Measurements from ENCODE around the gene UBE2K. TPM values are rescaled to one million over a fixed set of nuclear protein-coding genes. Genes with fewer than 3 reads are reported as not detected.
A peak's percentile ranks its signal among the peaks of the same experiment; 100 is the strongest.
"Not testable (repeated sequence)": the region's sequence is repeated elsewhere in the genome, so short reads cannot be mapped to it uniquely, and the experiment has no call there.

The UBE2K gene
- total and polyA plus RNA-seq, 3 experiments from 2014 or later = 71.1 to 88.3 (median 87.5) TPM

DNA sequence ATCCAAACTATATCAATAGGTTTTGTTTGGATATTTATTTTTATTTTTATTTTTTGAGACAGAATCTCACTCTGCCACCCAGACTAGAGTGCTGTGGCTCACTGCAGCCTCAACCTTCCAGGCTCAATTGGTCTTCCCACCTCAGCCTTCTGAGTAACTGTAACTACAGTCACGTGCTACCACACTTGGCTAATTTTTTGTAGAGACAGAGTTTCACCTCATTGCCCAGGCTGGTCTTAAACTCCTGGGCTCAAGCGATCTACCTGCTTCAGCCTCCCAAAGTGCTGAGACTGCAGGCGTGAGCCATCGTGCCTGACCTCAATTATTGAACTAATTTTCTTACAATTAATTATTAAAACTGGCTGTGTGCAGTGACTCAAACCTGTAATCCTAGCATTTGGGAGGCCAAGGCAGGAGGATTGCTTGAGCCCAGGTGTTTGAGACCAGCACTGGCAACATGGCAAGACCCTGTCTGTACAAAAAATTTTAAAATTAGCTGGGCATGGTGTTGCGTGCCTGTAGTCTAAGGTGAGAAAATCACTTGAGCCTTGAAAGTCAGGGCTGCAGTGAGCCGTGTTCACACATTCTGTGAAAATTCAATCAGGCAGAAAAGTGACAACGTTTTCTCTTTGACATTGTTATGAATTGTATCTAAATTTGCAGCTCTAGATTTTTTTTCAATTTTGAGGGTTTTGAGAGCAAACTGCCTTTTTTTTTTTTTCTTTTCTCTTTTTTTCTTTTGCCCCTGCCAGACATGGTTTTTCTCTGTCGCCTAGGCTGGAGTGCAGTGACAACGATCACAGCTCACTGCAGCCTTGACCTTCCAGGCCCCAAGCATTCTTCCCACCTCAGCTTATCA is 66.0 kb downstream of the UBE2K start:
- Histone ChIP-seq H3K27me3 (ENCODE audit: insufficient read depth, low read length, poor library complexity, severe bottlenecking) (no peaks in the 10 kb centered on the region), H3K27ac (ENCODE audit: low read depth, low read length) (no peak overlapping the region), H3K36me3 (ENCODE audit: insufficient read depth, low read length) (peaks cover 7% of the 10 kb centered on the region), H3K4me3 (ENCODE audit: low read length) (no peak overlapping the region), H3K9me3 (ENCODE audit: low read length) (no peaks in the 10 kb centered on the region), H3K4me1 (ENCODE audit: insufficient read depth, low read length) (no peaks in the 10 kb centered on the region)
- peak overlapping the region in 5 of 8 donors; percentile 42 to 78 (median 58) for H3K27ac Mint-ChIP-seq
- ChIA-PET POLR2A (no interaction called here), CTCF (no interaction called here)
- no peaks in the 10 kb centered on the region for H3K27me3 Mint-ChIP-seq
- H3K4me1 Mint-ChIP-seq = no peaks in the 10 kb centered on the region
- H3K36me3 Mint-ChIP-seq = peaks cover 0 to 60% (median 11%) of the 10 kb centered on the region in 3 donors
- H3K4me3 Mint-ChIP-seq = no peak overlapping the region
- no peaks in the 10 kb centered on the region for H3K9me3 Mint-ChIP-seq
- DNase-seq = no peak

- no peak overlapping the region for H3K4me3 ChIP-seq (ENCODE audit: low read length)
- no peak for DNase-seq
- H3K9me3 ChIP-seq (ENCODE audit: low read length) = no peaks in the 10 kb centered on the region
- Mint-ChIP-seq H3K9me3 (no peaks in the 10 kb centered on the region), H3K4me1 (no peaks in the 10 kb centered on the region), H3K36me3 (peaks cover 0 to 56% (median 5%) of the 10 kb centered on the region in 3 donors), H3K4me3 (no peak overlapping the region), H3K27me3 (no peaks in the 10 kb centered on the region), H3K27ac (peak overlapping the region in 2 of 8 donors; percentile 58 to 68)
- H3K4me1 ChIP-seq (ENCODE audit: insufficient read depth, low read length) = no peaks in the 10 kb centered on the region
- ChIA-PET CTCF (no interaction called here), POLR2A (no interaction called here)
- no peak overlapping the region for H3K27ac ChIP-seq (ENCODE audit: low read depth, low read length)
- H3K36me3 ChIP-seq (ENCODE audit: insufficient read depth, low read length) = peaks cover 3% of the 10 kb centered on the region
- H3K27me3 ChIP-seq (ENCODE audit: insufficient read depth, low read length, poor library complexity, severe bottlenecking) = no peaks in the 10 kb centered on the region
Measured at GRCh38 chr4:39770005-39770404, 72.1 kb downstream of the UBE2K start.

- POLR2A ChIA-PET = no interaction called here
- no peak for DNase-seq
- Mint-ChIP-seq H3K27ac (no peak overlapping the region), H3K9me3 (no peaks in the 10 kb centered on the region), H3K4me1 (no peaks in the 10 kb centered on the region), H3K27me3 (no peaks in the 10 kb centered on the region), H3K36me3 (peaks cover 0 to 58% (median 9%) of the 10 kb centered on the region in 3 donors), H3K4me3 (no peak overlapping the region)
- no peaks in the 10 kb centered on the region for H3K9me3 ChIP-seq (ENCODE audit: low read length)
- peaks cover 7% of the 10 kb centered on the region for H3K36me3 ChIP-seq (ENCODE audit: insufficient read depth, low read length)
- no peaks in the 10 kb centered on the region for H3K27me3 ChIP-seq (ENCODE audit: insufficient read depth, low read length, poor library complexity, severe bottlenecking)
- no peak overlapping the region for H3K4me3 ChIP-seq (ENCODE audit: low read length)
- CTCF ChIA-PET = no interaction called here
- H3K4me1 ChIP-seq (ENCODE audit: insufficient read depth, low read length) = no peaks in the 10 kb centered on the region
- no peak overlapping the region for H3K27ac ChIP-seq (ENCODE audit: low read depth, low read length)
Measured at GRCh38 chr4:39770471-39770870, 72.5 kb downstream of the UBE2K start.

DNA sequence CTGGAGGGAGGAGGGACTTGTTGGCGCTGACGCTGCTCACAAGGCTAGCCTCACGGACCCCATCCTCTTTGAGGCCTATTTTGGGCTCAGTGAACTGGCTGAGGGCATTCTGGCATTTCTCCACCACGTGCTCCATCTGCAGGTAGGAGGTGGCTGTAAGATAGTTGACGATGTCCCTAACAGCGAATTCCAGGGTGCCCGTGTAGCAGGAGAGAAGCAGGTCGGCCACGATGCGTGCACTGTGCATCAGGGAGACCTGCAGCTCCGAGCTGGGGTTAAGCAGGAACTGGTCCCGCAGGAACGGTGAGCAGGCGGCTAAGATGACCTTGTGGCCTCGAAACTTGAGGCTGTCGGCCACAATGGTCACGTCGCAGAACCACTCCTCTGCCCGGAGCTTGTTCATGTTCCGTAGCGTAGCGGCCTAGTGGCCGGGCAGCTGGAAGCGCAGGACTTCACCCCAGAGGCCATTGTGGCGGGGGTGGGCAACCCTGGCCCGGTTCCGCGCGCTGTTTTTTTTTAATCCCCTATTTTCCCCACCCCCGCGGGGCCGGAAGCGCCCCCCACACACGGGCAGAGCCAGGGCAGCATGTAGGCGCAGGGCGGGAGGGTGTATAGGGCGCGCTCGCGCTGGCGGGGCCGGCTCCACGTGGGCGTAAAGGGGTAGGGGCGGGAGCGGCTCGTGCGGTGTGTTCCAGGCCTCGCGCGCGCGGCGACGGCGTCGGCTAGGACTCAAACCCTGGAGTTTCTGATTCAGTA is 73.2 kb downstream of the UBE2K start:
- H3K4me1 ChIP-seq (ENCODE audit: insufficient read depth, low read length) = no peaks in the 10 kb centered on the region
- H3K36me3 Mint-ChIP-seq = peaks cover 4 to 58% (median 12%) of the 10 kb centered on the region in 3 donors
- H3K27me3 ChIP-seq (ENCODE audit: insufficient read depth, low read length, poor library complexity, severe bottlenecking) = no peaks in the 10 kb centered on the region
- no peaks in the 10 kb centered on the region for H3K4me1 Mint-ChIP-seq
- H3K36me3 ChIP-seq (ENCODE audit: insufficient read depth, low read length) = peaks cover 14% of the 10 kb centered on the region
- no peak for DNase-seq
- H3K27ac Mint-ChIP-seq = no peak overlapping the region
- ChIA-PET CTCF (no interaction called here), POLR2A (interaction anchor here (0.7 kb wide), 1 partner anchor 614 kb away, joined by 3 read pairs; no protein-coding TSS in a partner anchor)
- H3K27me3 Mint-ChIP-seq = no peaks in the 10 kb centered on the region
- no peaks in the 10 kb centered on the region for H3K9me3 Mint-ChIP-seq
- H3K4me3 ChIP-seq (ENCODE audit: low read length) = no peak overlapping the region
- no peaks in the 10 kb centered on the region for H3K9me3 ChIP-seq (ENCODE audit: low read length)
- H3K27ac ChIP-seq (ENCODE audit: low read depth, low read length) = no peak overlapping the region
- no peak overlapping the region for H3K4me3 Mint-ChIP-seq

DNA sequence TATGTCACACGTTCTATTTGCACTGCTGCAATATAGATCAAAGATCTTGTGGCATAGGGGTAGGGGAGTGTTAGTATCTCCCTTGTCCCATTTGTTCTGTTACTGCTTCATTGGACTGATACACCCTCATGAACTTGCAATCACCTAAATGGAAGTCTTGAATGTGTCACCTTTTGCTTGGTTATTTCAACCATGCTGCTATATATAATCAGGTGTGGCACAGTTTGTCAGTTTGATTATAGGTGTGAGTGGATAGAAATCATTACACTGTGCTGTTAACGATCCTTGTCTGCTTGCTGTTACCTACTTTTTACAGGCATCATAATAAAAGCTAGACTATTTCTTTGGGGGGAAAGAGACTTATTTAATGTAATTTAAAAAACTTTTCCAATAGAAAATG is 84.1 kb downstream of the UBE2K start:
- DNase-seq; H3K36me3 ChIP-seq (ENCODE audit: insufficient read depth, low read length); H3K4me3 Mint-ChIP-seq; H3K4me1 Mint-ChIP-seq; H3K27me3 ChIP-seq (ENCODE audit: insufficient read depth, low read length, poor library complexity, severe bottlenecking); H3K27ac ChIP-seq (ENCODE audit: low read depth, low read length); POLR2A ChIA-PET; H3K27me3 Mint-ChIP-seq; H3K9me3 Mint-ChIP-seq; H3K9me3 ChIP-seq (ENCODE audit: low read length); H3K4me1 ChIP-seq (ENCODE audit: insufficient read depth, low read length); H3K27ac Mint-ChIP-seq; H3K4me3 ChIP-seq (ENCODE audit: low read length): not testable (repeated sequence)
- CTCF ChIA-PET = interaction anchor here (0.5 kb wide), 1 partner anchor 33 kb away, joined by 3 read pairs; no protein-coding TSS in a partner anchor
- H3K36me3 Mint-ChIP-seq = peaks cover 0 to 29% (median 0%) of the 10 kb centered on the region in 3 donors

DNA sequence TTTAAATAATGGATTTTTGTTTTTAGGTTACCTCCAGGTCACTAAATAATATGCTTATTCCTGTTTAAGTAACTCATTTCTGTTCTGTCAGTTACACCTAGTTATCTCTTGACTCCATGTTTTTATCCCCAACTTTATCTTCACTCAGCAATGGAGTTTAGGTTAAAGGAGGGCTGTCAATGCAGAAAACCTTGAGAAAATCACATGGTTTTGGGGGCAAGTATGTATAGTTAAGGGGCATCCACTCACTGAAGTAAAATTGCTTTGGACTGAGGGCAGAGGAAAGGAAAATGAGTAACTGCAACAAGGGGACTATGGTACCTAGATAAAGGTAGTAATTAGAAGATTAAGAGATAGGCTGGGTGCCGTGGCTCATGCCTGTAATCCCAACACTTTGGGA is 87.1 kb downstream of the UBE2K start:
- DNase-seq = no peak
- H3K4me3 ChIP-seq (ENCODE audit: low read length) = no peak overlapping the region
- Mint-ChIP-seq H3K27me3 (no peaks in the 10 kb centered on the region), H3K9me3 (no peaks in the 10 kb centered on the region), H3K27ac (no peak overlapping the region), H3K36me3 (peaks cover 0 to 5% (median 0%) of the 10 kb centered on the region in 3 donors), H3K4me1 (peaks cover 0 to 4% (median 2%) of the 10 kb centered on the region in 3 donors), H3K4me3 (no peak overlapping the region)
- H3K9me3 ChIP-seq (ENCODE audit: low read length) = no peaks in the 10 kb centered on the region
- POLR2A ChIA-PET = no interaction called here
- no peaks in the 10 kb centered on the region for H3K27me3 ChIP-seq (ENCODE audit: insufficient read depth, low read length, poor library complexity, severe bottlenecking)
- H3K4me1 ChIP-seq (ENCODE audit: insufficient read depth, low read length) = no peaks in the 10 kb centered on the region
- H3K27ac ChIP-seq (ENCODE audit: low read depth, low read length) = no peak overlapping the region
- CTCF ChIA-PET = no interaction called here
- no peaks in the 10 kb centered on the region for H3K36me3 ChIP-seq (ENCODE audit: insufficient read depth, low read length)

- no peaks in the 10 kb centered on the region for H3K9me3 Mint-ChIP-seq
- Histone ChIP-seq H3K36me3 (ENCODE audit: insufficient read depth, low read length) (no peaks in the 10 kb centered on the region), H3K27me3 (ENCODE audit: insufficient read depth, low read length, poor library complexity, severe bottlenecking) (no peaks in the 10 kb centered on the region), H3K4me3 (ENCODE audit: low read length) (no peak overlapping the region), H3K27ac (ENCODE audit: low read depth, low read length) (no peak overlapping the region), H3K4me1 (ENCODE audit: insufficient read depth, low read length) (no peaks in the 10 kb centered on the region), H3K9me3 (ENCODE audit: low read length) (no peaks in the 10 kb centered on the region)
- peak overlapping the region in 1 of 8 donors; percentile 54 for H3K27ac Mint-ChIP-seq
- ChIA-PET POLR2A (no interaction called here), CTCF (no interaction called here)
- DNase-seq = no peak
- H3K4me3 Mint-ChIP-seq = no peak overlapping the region
- no peaks in the 10 kb centered on the region for H3K36me3 Mint-ChIP-seq
- H3K27me3 Mint-ChIP-seq = no peaks in the 10 kb centered on the region
- H3K4me1 Mint-ChIP-seq = peaks cover 0 to 4% (median 2%) of the 10 kb centered on the region in 3 donors
Measured at GRCh38 chr4:39786838-39787237, 88.9 kb downstream of the UBE2K start.

- Histone ChIP-seq H3K27ac (ENCODE audit: low read depth, low read length) (no peak overlapping the region), H3K36me3 (ENCODE audit: insufficient read depth, low read length) (no peaks in the 10 kb centered on the region), H3K4me3 (ENCODE audit: low read length) (no peak overlapping the region), H3K27me3 (ENCODE audit: insufficient read depth, low read length, poor library complexity, severe bottlenecking) (no peaks in the 10 kb centered on the region), H3K9me3 (ENCODE audit: low read length) (no peaks in the 10 kb centered on the region), H3K4me1 (ENCODE audit: insufficient read depth, low read length) (no peaks in the 10 kb centered on the region)
- Mint-ChIP-seq H3K9me3 (no peaks in the 10 kb centered on the region), H3K4me1 (peaks cover 0 to 4% (median 2%) of the 10 kb centered on the region in 3 donors), H3K4me3 (no peak overlapping the region), H3K27me3 (no peaks in the 10 kb centered on the region), H3K36me3 (no peaks in the 10 kb centered on the region), H3K27ac (peak overlapping the region in 1 of 8 donors; percentile 47)
- ChIA-PET POLR2A (no interaction called here), CTCF (no interaction called here)
- no peak for DNase-seq
Measured at GRCh38 chr4:39792128-39792527, 94.2 kb downstream of the UBE2K start.

Measured in CD8-positive, alpha-beta memory T cell (primary cell).